ENCODE data around the gene KIF25. TPM values are rescaled to one million over a fixed set of nuclear protein-coding genes. Genes with fewer than 3 reads are reported as not detected.

KIF25 gene
- total RNA-seq, 1 experiment from 2014 or later = 0.39 TPM

- no peaks in the 10 kb centered on the region for H3K27me3 ChIP-seq (replicated peaks; ENCODE audit: insufficient read depth, low read depth, low read length, poor library complexity)
- H3K27ac ChIP-seq (ENCODE audit: low read depth, low read length, poor library complexity, severe bottlenecking) = no peak overlapping the region
- H3K4me3 ChIP-seq (ENCODE audit: low read depth, low read length, poor library complexity, severe bottlenecking) = no peak overlapping the region
- ChIA-PET CTCF (no interaction called here), POLR2A (ENCODE audit: low non-redundant PET) (no interaction called here)
- no TSS peak for BruUV-seq (replicated peaks)
- TF ChIP-seq CTCF (conservative IDR thresholded peaks at IDR 0.05; ENCODE audit: low read depth, low read length) (no peak), EZH2 (IDR thresholded peaks at IDR 0.05; ENCODE audit: borderline replicate concordance, low read depth, low read length, poor library complexity, severe bottlenecking) (no peak)
- H3K9me3 ChIP-seq (ENCODE audit: low read depth, low read length, poor library complexity, severe bottlenecking) = no peaks in the 10 kb centered on the region
- H3K36me3 ChIP-seq (ENCODE audit: insufficient read depth, low read length, poor library complexity, severe bottlenecking) = no peaks in the 10 kb centered on the region
- peaks cover 17% of the 10 kb centered on the region for H3K4me1 ChIP-seq (ENCODE audit: insufficient read depth, low read length, poor library complexity, severe bottlenecking)
- no peak for DNase-seq (ENCODE audit: low spot score)
- intact Hi-C loops (cut with micrococcal nuclease; ENCODE audit: unreplicated experiment) = no loop called here
Observed at GRCh38 chr6:168030218-168030746, 32.8 kb downstream of the KIF25 start.

GRCh38 chr6:168030908-168031307, 33.4 kb downstream of the KIF25 start:
- BruUV-seq (replicated peaks) = no TSS peak
- POLR2A ChIA-PET (ENCODE audit: low non-redundant PET) = no interaction called here

GRCh38 chr6:168031411-168031971, 34.0 kb downstream of the KIF25 start:
- ChIA-PET CTCF (no interaction called here), POLR2A (ENCODE audit: low non-redundant PET) (no interaction called here)
- no TSS peak for BruUV-seq (replicated peaks)
- TF ChIP-seq EZH2 (IDR thresholded peaks at IDR 0.05; ENCODE audit: borderline replicate concordance, low read depth, low read length, poor library complexity, severe bottlenecking) (no peak), CTCF (conservative IDR thresholded peaks at IDR 0.05; ENCODE audit: low read depth, low read length) (no peak)
- Histone ChIP-seq H3K9me3 (ENCODE audit: low read depth, low read length, poor library complexity, severe bottlenecking) (no peaks in the 10 kb centered on the region), H3K27me3 (replicated peaks; ENCODE audit: insufficient read depth, low read depth, low read length, poor library complexity) (no peaks in the 10 kb centered on the region), H3K36me3 (ENCODE audit: insufficient read depth, low read length, poor library complexity, severe bottlenecking) (no peaks in the 10 kb centered on the region), H3K4me3 (ENCODE audit: low read depth, low read length, poor library complexity, severe bottlenecking) (no peak overlapping the region), H3K4me1 (ENCODE audit: insufficient read depth, low read length, poor library complexity, severe bottlenecking) (peaks cover 17% of the 10 kb centered on the region), H3K27ac (ENCODE audit: low read depth, low read length, poor library complexity, severe bottlenecking) (peak overlapping the region; percentile 25)
- peak; percentile 25 for DNase-seq (ENCODE audit: low spot score)
- intact Hi-C loops (cut with micrococcal nuclease; ENCODE audit: unreplicated experiment) = no loop called here

More at GRCh38 chr6:168030908-168031307, 33.4 kb downstream of the KIF25 start:
- Histone ChIP-seq H3K27me3 (replicated peaks; ENCODE audit: insufficient read depth, low read depth, low read length, poor library complexity) (no peaks in the 10 kb centered on the region), H3K4me1 (ENCODE audit: insufficient read depth, low read length, poor library complexity, severe bottlenecking) (peaks cover 17% of the 10 kb centered on the region), H3K27ac (ENCODE audit: low read depth, low read length, poor library complexity, severe bottlenecking) (no peak overlapping the region), H3K9me3 (ENCODE audit: low read depth, low read length, poor library complexity, severe bottlenecking) (no peaks in the 10 kb centered on the region), H3K36me3 (ENCODE audit: insufficient read depth, low read length, poor library complexity, severe bottlenecking) (no peaks in the 10 kb centered on the region), H3K4me3 (ENCODE audit: low read depth, low read length, poor library complexity, severe bottlenecking) (no peak overlapping the region)
- CTCF ChIA-PET = no interaction called here
- no peak for DNase-seq (ENCODE audit: low spot score)
- TF ChIP-seq CTCF (conservative IDR thresholded peaks at IDR 0.05; ENCODE audit: low read depth, low read length) (no peak), EZH2 (IDR thresholded peaks at IDR 0.05; ENCODE audit: borderline replicate concordance, low read depth, low read length, poor library complexity, severe bottlenecking) (no peak)
- intact Hi-C loops (cut with micrococcal nuclease; ENCODE audit: unreplicated experiment) = no loop called here
